ENCODE results near the gene BLOC1S5. TPM values are rescaled to one million over a fixed set of nuclear protein-coding genes. Genes with fewer than 3 reads are reported as not detected.

Gene BLOC1S5
- total and polyA plus RNA-seq, 2 of the 13 experiments (the other 11 are each of a cell fraction or from before 2014, with no cell fraction given): 10.5 to 41.5 TPM

DNA sequence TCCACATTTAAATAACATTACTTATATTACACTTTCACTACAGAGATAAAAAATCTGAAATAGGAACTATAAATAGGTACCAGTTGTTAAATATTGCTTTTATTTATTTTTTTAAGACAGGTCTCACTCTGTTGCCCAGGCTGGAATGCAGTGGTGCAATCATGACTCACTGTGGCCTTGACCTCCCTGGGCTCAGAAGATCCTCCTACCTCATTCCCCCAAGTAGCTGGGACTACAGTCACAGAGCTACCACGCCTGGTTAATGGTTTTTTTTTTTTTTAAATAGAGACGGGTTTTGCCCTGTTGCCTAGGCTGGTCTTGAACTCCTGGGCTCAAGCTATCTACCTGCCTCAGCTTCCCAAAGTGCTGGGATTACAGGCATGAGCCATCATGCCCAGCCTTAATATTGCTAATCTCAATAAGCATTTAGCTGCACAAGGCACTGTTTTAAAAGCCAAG lies 20.9 kb upstream of the BLOC1S5 start (continued):
- TF ChIP-seq ZHX1 (CRISPR knock-in tag; IDR thresholded peaks at IDR 0.05; ENCODE audit: low read depth) (0 out of 2 replicates have a peak, but pooled peaks have one; percentile 51), CEBPB (IDR thresholded peaks at IDR 0.05; ENCODE audit: borderline replicate concordance, low read depth, low read length) (peak; percentile 96), RNF2 (conservative IDR thresholded peaks at IDR 0.05; ENCODE audit: low read depth) (no peak), TBL1XR1 (IDR thresholded peaks at IDR 0.05; ENCODE audit: borderline replicate concordance, low read length, partially characterized antibody) (peak; percentile 47), ZFYVE20 (CRISPR knock-in tag; IDR thresholded peaks at IDR 0.05; ENCODE audit: borderline replicate concordance, low read depth) (no peak), BORCS8-MEF2B (CRISPR knock-in tag; IDR thresholded peaks at IDR 0.05) (no peak), RXRB (CRISPR knock-in tag; IDR thresholded peaks at IDR 0.05; ENCODE audit: borderline replicate concordance) (peak; percentile 98), ZNF773 (CRISPR knock-in tag; IDR thresholded peaks at IDR 0.05; ENCODE audit: borderline replicate concordance) (no peak), ZFP82 (CRISPR knock-in tag; IDR thresholded peaks at IDR 0.05; ENCODE audit: borderline replicate concordance) (no peak), PATZ1 (CRISPR knock-in tag; IDR thresholded peaks at IDR 0.05) (peak; percentile 68), ZC3H4 (CRISPR knock-in tag; IDR thresholded peaks at IDR 0.05; ENCODE audit: borderline replicate concordance) (no peak), SRF (IDR thresholded peaks at IDR 0.05; ENCODE audit: low read depth, low read length) (no peak), ETV6 (CRISPR knock-in tag; conservative IDR thresholded peaks at IDR 0.05) (no peak), HOXA9 (CRISPR knock-in tag; IDR thresholded peaks at IDR 0.05; ENCODE audit: borderline replicate concordance) (no peak), PHF20 (CRISPR knock-in tag; IDR thresholded peaks at IDR 0.05) (no peak)
- TF ChIP-seq, protein P1, sequence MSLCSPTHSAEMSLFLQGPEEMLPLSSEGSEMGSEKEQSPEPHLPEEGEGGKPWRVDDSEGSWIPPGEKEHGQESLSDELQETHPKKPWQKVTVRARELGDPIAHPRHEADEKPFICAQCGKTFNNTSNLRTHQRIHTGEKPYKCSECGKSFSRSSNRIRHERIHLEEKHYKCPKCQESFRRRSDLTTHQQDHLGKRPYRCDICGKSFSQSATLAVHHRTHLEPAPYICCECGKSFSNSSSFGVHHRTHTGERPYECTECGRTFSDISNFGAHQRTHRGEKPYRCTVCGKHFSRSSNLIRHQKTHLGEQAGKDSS (CRISPR knock-in tag; IDR thresholded peaks at IDR 0.05; ENCODE audit: borderline replicate concordance, low read depth): no peak
- TF ChIP-seq, protein P2, sequence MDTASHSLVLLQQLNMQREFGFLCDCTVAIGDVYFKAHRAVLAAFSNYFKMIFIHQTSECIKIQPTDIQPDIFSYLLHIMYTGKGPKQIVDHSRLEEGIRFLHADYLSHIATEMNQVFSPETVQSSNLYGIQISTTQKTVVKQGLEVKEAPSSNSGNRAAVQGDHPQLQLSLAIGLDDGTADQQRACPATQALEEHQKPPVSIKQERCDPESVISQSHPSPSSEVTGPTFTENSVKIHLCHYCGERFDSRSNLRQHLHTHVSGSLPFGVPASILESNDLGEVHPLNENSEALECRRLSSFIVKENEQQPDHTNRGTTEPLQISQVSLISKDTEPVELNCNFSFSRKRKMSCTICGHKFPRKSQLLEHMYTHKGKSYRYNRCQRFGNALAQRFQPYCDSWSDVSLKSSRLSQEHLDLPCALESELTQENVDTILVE (CRISPR knock-in tag; IDR thresholded peaks at IDR 0.05): peak; percentile 79
- TF ChIP-seq, protein P3, sequence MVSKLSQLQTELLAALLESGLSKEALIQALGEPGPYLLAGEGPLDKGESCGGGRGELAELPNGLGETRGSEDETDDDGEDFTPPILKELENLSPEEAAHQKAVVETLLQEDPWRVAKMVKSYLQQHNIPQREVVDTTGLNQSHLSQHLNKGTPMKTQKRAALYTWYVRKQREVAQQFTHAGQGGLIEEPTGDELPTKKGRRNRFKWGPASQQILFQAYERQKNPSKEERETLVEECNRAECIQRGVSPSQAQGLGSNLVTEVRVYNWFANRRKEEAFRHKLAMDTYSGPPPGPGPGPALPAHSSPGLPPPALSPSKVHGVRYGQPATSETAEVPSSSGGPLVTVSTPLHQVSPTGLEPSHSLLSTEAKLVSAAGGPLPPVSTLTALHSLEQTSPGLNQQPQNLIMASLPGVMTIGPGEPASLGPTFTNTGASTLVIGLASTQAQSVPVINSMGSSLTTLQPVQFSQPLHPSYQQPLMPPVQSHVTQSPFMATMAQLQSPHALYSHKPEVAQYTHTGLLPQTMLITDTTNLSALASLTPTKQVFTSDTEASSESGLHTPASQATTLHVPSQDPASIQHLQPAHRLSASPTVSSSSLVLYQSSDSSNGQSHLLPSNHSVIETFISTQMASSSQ (IDR thresholded peaks at IDR 0.05; ENCODE audit: low read depth): peak; percentile 72
- TF ChIP-seq, protein P3 (CRISPR knock-in tag; IDR thresholded peaks at IDR 0.05; ENCODE audit: borderline replicate concordance): peak; percentile 62; the same call in 1 of the 2 replicates
